Duodenal mucosa (tissue), 2 donors: Measurements from ENCODE around the gene TMEM250.
A peak's percentile ranks its signal among the peaks of the same experiment; 100 is the strongest.

Experiments
- H3K27ac ChIP-seq: one replicate; pipeline ENCODE4 v1.7.0; 2013; ENCODE audit warnings: low read depth, low read length
- H3K27me3 ChIP-seq, 2 donors: one replicate each; pipeline ENCODE4 v1.7.0; 2013; ENCODE audit warnings: low read length in 2 of 2, control low read depth in 1 of 2; ENCODE audit not compliant: insufficient read depth in 2 of 2, control insufficient read depth in 1 of 2
- H3K36me3 ChIP-seq, 2 donors: one replicate each; pipeline ENCODE4 v1.7.0; 2013; ENCODE audit warnings: low read length in 2 of 2, control low read depth in 1 of 2; ENCODE audit not compliant: insufficient read depth in 2 of 2, control insufficient read depth in 1 of 2
- H3K4me1 ChIP-seq, 2 donors: one replicate each; pipeline ENCODE4 v1.7.0; 2013; ENCODE audit warnings: low read length in 2 of 2, control low read depth in 1 of 2; ENCODE audit not compliant: insufficient read depth in 2 of 2, control insufficient read depth in 1 of 2
- H3K4me3 ChIP-seq, 2 donors: one replicate each; pipeline ENCODE4 v1.7.0; 2013; ENCODE audit warnings: low read length in 2 of 2, low read depth in 1 of 2
- H3K9ac ChIP-seq, 2 donors: one replicate each; pipeline ENCODE4 v1.7.0; 2013; ENCODE audit warnings: low read length in 2 of 2, low read depth in 1 of 2
- H3K9me3 ChIP-seq, 2 donors: one replicate each; pipeline ENCODE4 v1.7.0; 2013; ENCODE audit warnings: low read length in 2 of 2, control low read depth in 1 of 2; ENCODE audit not compliant: control insufficient read depth in 1 of 2

The TMEM250 gene

GRCh38 chr9:136119061-136119882, 597 bp upstream of the TMEM250 start:
- Histone ChIP-seq H3K9me3 (no peaks in the 10 kb centered on the region), H3K4me1 (peaks cover 23 to 28% of the 10 kb centered on the region in 2 donors), H3K4me3 (peak overlapping the region; percentile 62 to 74), H3K27me3 (peaks cover 0 to 3% of the 10 kb centered on the region in 2 donors), H3K9ac (peak overlapping the region; percentile 68 to 80), H3K36me3 (peaks cover 9 to 20% of the 10 kb centered on the region in 2 donors), H3K27ac (peak overlapping the region; percentile 90)

GRCh38 chr9:136117916-136118319, 757 bp downstream of the TMEM250 start:
- Histone ChIP-seq H3K27me3 (no peaks in the 10 kb centered on the region), H3K4me1 (peaks cover 23 to 28% of the 10 kb centered on the region in 2 donors), H3K9ac (peak overlapping the region; percentile 68 to 80), H3K4me3 (peak overlapping the region; percentile 64 to 74), H3K27ac (peak overlapping the region; percentile 90), H3K36me3 (peaks cover 9 to 20% of the 10 kb centered on the region in 2 donors), H3K9me3 (no peaks in the 10 kb centered on the region)

GRCh38 chr9:136117291-136117915, 1.3 kb downstream of the TMEM250 start:
- Histone ChIP-seq H3K9ac (peak overlapping the region; percentile 68 to 80), H3K4me3 (peak overlapping the region; percentile 64 to 74), H3K27me3 (no peaks in the 10 kb centered on the region), H3K27ac (peak overlapping the region; percentile 90), H3K4me1 (peaks cover 23% of the 10 kb centered on the region in 2 donors), H3K36me3 (peaks cover 9 to 20% of the 10 kb centered on the region in 2 donors), H3K9me3 (no peaks in the 10 kb centered on the region)

- Histone ChIP-seq H3K27ac (no peak overlapping the region), H3K4me3 (peak overlapping the region; percentile 64 to 74), H3K9me3 (no peaks in the 10 kb centered on the region), H3K4me1 (peaks cover 23% of the 10 kb centered on the region in 2 donors), H3K9ac (peak overlapping the region; percentile 68 to 80), H3K27me3 (no peaks in the 10 kb centered on the region), H3K36me3 (peaks cover 9 to 20% of the 10 kb centered on the region in 2 donors)
Observed at GRCh38 chr9:136116360-136117098, 2.1 kb downstream of the TMEM250 start.

GRCh38 chr9:136115641-136116359, 2.9 kb downstream of the TMEM250 start:
- no peak overlapping the region for H3K9ac ChIP-seq
- H3K4me1 ChIP-seq = peaks cover 23% of the 10 kb centered on the region in 2 donors
- no peak overlapping the region for H3K4me3 ChIP-seq
- H3K27me3 ChIP-seq = no peaks in the 10 kb centered on the region
- H3K9me3 ChIP-seq = no peaks in the 10 kb centered on the region
- no peak overlapping the region for H3K27ac ChIP-seq
- H3K36me3 ChIP-seq = peaks cover 9 to 20% of the 10 kb centered on the region in 2 donors

GRCh38 chr9:136115206-136115605, 3.5 kb downstream of the TMEM250 start:
- Histone ChIP-seq H3K4me3 (no peak overlapping the region), H3K9ac (no peak overlapping the region), H3K36me3 (peaks cover 9 to 20% of the 10 kb centered on the region in 2 donors), H3K9me3 (no peaks in the 10 kb centered on the region), H3K4me1 (peaks cover 21 to 23% of the 10 kb centered on the region in 2 donors), H3K27me3 (no peaks in the 10 kb centered on the region), H3K27ac (no peak overlapping the region)

GRCh38 chr9:136114610-136115009, 4.1 kb downstream of the TMEM250 start:
- H3K27ac ChIP-seq = no peak overlapping the region
- H3K4me3 ChIP-seq = no peak overlapping the region
- H3K4me1 ChIP-seq = peaks cover 21 to 23% of the 10 kb centered on the region in 2 donors
- H3K9ac ChIP-seq = no peak overlapping the region
- H3K27me3 ChIP-seq = no peaks in the 10 kb centered on the region
- H3K36me3 ChIP-seq = peaks cover 9 to 20% of the 10 kb centered on the region in 2 donors
- no peaks in the 10 kb centered on the region for H3K9me3 ChIP-seq

GRCh38 chr9:136112541-136112940, 6.1 kb downstream of the TMEM250 start:
- Histone ChIP-seq H3K9ac (no peak overlapping the region), H3K9me3 (no peaks in the 10 kb centered on the region), H3K27me3 (no peaks in the 10 kb centered on the region), H3K36me3 (peaks cover 9 to 20% of the 10 kb centered on the region in 2 donors), H3K4me1 (peaks cover 34 to 36% of the 10 kb centered on the region in 2 donors), H3K4me3 (no peak overlapping the region), H3K27ac (no peak overlapping the region)

- Histone ChIP-seq H3K27ac (no peak overlapping the region), H3K4me1 (peaks cover 32 to 35% of the 10 kb centered on the region in 2 donors), H3K9me3 (no peaks in the 10 kb centered on the region), H3K36me3 (peaks cover 9 to 20% of the 10 kb centered on the region in 2 donors), H3K27me3 (no peaks in the 10 kb centered on the region), H3K9ac (no peak overlapping the region), H3K4me3 (no peak overlapping the region)
Observed at GRCh38 chr9:136111910-136112309, 6.8 kb downstream of the TMEM250 start.
